HS-27A (cell line): Measurements from ENCODE around the gene GPX1.
"Not testable (repeated sequence)": the region's sequence is repeated elsewhere in the genome, so short reads cannot be mapped to it uniquely, and the experiment has no call there.

Source experiments
- DNase-seq: peaks from one replicate; pipeline ENCODE4 v3.0.0-alpha.2; 2012; ENCODE audit warnings: low read depth, missing footprints

GPX1 gene

GRCh38 chr3:49358217-49358883, at the start of gene GPX1:
TSS of gene GPX1 (minus strand) at chr3:49358353. CDS start at chr3:49358278, 75 bp downstream.
- peak; percentile 84 for DNase-seq

- no peak for DNase-seq
These were observed 48.7 kb upstream of the GPX1 start for GRCh38 chr3:49406571-49407565.

GRCh38 chr3:49405570-49405969, 47.4 kb upstream of the GPX1 start:
- DNase-seq, result not testable (repeated sequence)

GRCh38 chr3:49403891-49404290, 45.7 kb upstream of the GPX1 start:
- no peak for DNase-seq

GRCh38 chr3:49401766-49402165, 43.6 kb upstream of the GPX1 start:
- no peak for DNase-seq

GRCh38 chr3:49399461-49399860, 41.3 kb upstream of the GPX1 start:
- DNase-seq, result no peak

- no peak for DNase-seq
These were observed 39.3 kb upstream of the GPX1 start for GRCh38 chr3:49397470-49397869.

- not testable (repeated sequence) for DNase-seq
These were observed 33.2 kb upstream of the GPX1 start for GRCh38 chr3:49391310-49391709.

GRCh38 chr3:49389297-49389696, 31.1 kb upstream of the GPX1 start:
- no peak for DNase-seq

GRCh38 chr3:49388289-49388820, 30.2 kb upstream of the GPX1 start:
- no peak for DNase-seq

GRCh38 chr3:49387721-49388120, 29.6 kb upstream of the GPX1 start:
- DNase-seq, result no peak

- DNase-seq, result no peak
These were observed 28.1 kb upstream of the GPX1 start for GRCh38 chr3:49386056-49386756.

GRCh38 chr3:49385617-49386016, 27.5 kb upstream of the GPX1 start:
- DNase-seq, result no peak

GRCh38 chr3:49383387-49383786, 25.2 kb upstream of the GPX1 start:
- no peak for DNase-seq

- peak; percentile 75 for DNase-seq
These were observed 20.2 kb upstream of the GPX1 start for GRCh38 chr3:49378249-49378895.

GRCh38 chr3:49377483-49377882, 19.3 kb upstream of the GPX1 start:
- DNase-seq, result no peak

- DNase-seq, result no peak
These were observed 13.8 kb upstream of the GPX1 start for GRCh38 chr3:49371946-49372345.

- no peak for DNase-seq
These were observed 12.6 kb upstream of the GPX1 start for GRCh38 chr3:49370585-49371290.

GRCh38 chr3:49362561-49362960, 4.4 kb upstream of the GPX1 start:
- no peak for DNase-seq

GRCh38 chr3:49359623-49360022, 1.5 kb upstream of the GPX1 start:
- no peak for DNase-seq

- no peak for DNase-seq
These were observed 702 bp upstream of the GPX1 start for GRCh38 chr3:49358884-49359225.
